ENCODE measurements around the gene KITLG. TPM values are rescaled to one million over a fixed set of nuclear protein-coding genes. Genes with fewer than 3 reads are reported as not detected.

The KITLG gene
- total RNA-seq, 1 experiment from 2014 or later, result 11.7 TPM

DNA sequence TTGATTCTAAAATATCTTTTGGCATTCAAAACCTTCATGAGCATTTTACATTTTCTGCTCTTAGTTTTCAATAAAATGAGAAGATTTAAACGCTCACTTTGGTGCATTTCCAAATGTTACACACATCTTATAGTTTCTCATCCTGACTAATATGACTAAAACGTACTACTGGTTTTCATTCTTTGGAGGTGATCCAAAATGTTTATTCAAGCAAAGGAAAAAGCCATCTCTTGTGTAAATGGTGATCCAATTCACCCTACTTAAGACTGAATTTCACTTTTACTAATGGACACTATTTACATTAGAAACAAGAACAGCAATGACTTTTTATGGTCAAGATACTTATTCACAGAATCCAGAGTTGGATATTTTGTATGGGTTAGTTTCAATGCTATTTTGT is 86.6 kb downstream of the KITLG start:
- Histone ChIP-seq H3K23me2 (ENCODE audit: insufficient read length, low read depth, low read length, poor library complexity, severe bottlenecking) (no peaks in the 10 kb centered on the region), H3K23ac (ENCODE audit: insufficient read length, low read depth, low read length) (no peak overlapping the region), H3T11ph (ENCODE audit: low read length) (no peak overlapping the region), H2BK5ac (ENCODE audit: insufficient read length, low read length) (no peak overlapping the region), H3K56ac (ENCODE audit: insufficient read length, low read depth, low read length) (no peak overlapping the region), H3K4me2 (ENCODE audit: insufficient read depth, insufficient read length, low read length) (no peak overlapping the region), H2BK15ac (ENCODE audit: low read depth, low read length) (no peak overlapping the region), H4K8ac (replicated peaks; ENCODE audit: insufficient read length, low read depth, low read length) (no peak overlapping the region), H4K91ac (ENCODE audit: insufficient read length, low read depth, low read length) (no peak overlapping the region), H4K5ac (ENCODE audit: insufficient read length, low read depth, low read length) (no peak overlapping the region), H3K9me3 (ENCODE audit: control insufficient read depth, low read depth, low read length) (no peaks in the 10 kb centered on the region), H2BK12ac (ENCODE audit: insufficient read length, low read depth, low read length) (no peak overlapping the region), H2BK20ac (ENCODE audit: low read depth, low read length, poor library complexity, severe bottlenecking) (no peak overlapping the region), H2BK120ac (ENCODE audit: low read depth, low read length, poor library complexity, severe bottlenecking) (no peak overlapping the region), H3K4me1 (ENCODE audit: insufficient read depth, low read length) (no peaks in the 10 kb centered on the region), H2AK5ac (ENCODE audit: insufficient read length, low read length) (no peak overlapping the region), H3K27ac (ENCODE audit: insufficient read length, low read depth, low read length) (no peak overlapping the region), H3K79me2 (ENCODE audit: insufficient read depth, low read length) (no peaks in the 10 kb centered on the region), H4K20me1 (ENCODE audit: control insufficient read depth, insufficient read depth, insufficient read length) (no peaks in the 10 kb centered on the region), H3K4ac (ENCODE audit: low read depth, low read length) (no peak overlapping the region), H3K18ac (ENCODE audit: insufficient read length, low read depth, low read length) (no peak overlapping the region), H3K14ac (ENCODE audit: insufficient read depth, low read length) (no peak overlapping the region), H3K27me3 (ENCODE audit: insufficient read depth, low read length) (no peaks in the 10 kb centered on the region), H3K9ac (ENCODE audit: extremely low read depth, insufficient read length, low read length) (no peak overlapping the region), H3K79me1 (ENCODE audit: insufficient read depth, low read depth, low read length, poor library complexity, severe bottlenecking) (no peaks in the 10 kb centered on the region), H2AFZ (ENCODE audit: low read length) (no peak overlapping the region)
- no peak overlapping the region for H3K4me3 Mint-ChIP-seq
- no peak overlapping the region for H3K27ac Mint-ChIP-seq
- no peaks in the 10 kb centered on the region for H3K27me3 Mint-ChIP-seq (ENCODE audit: low read depth)
- TF ChIP-seq, protein P1, sequence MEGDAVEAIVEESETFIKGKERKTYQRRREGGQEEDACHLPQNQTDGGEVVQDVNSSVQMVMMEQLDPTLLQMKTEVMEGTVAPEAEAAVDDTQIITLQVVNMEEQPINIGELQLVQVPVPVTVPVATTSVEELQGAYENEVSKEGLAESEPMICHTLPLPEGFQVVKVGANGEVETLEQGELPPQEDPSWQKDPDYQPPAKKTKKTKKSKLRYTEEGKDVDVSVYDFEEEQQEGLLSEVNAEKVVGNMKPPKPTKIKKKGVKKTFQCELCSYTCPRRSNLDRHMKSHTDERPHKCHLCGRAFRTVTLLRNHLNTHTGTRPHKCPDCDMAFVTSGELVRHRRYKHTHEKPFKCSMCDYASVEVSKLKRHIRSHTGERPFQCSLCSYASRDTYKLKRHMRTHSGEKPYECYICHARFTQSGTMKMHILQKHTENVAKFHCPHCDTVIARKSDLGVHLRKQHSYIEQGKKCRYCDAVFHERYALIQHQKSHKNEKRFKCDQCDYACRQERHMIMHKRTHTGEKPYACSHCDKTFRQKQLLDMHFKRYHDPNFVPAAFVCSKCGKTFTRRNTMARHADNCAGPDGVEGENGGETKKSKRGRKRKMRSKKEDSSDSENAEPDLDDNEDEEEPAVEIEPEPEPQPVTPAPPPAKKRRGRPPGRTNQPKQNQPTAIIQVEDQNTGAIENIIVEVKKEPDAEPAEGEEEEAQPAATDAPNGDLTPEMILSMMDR (conservative IDR thresholded peaks at IDR 0.05), result no peak
- peaks cover 0 to 8% (median 0%) of the 10 kb centered on the region in 3 experiments; a peak in 1 of 7 replicates for H3K36me3 Mint-ChIP-seq (ENCODE audit: insufficient read depth in 1 of 3, low read depth in 3 of 3)
- DNase-seq, result no peak
- no CpG with 5 or more reads among the region's 2 CpGs for WGBS (ENCODE audit: extremely low coverage, insufficient read length, low lambda C conversion rate)
- H3K4me1 Mint-ChIP-seq, result no peaks in the 10 kb centered on the region
- H3K9me3 Mint-ChIP-seq, result no peaks in the 10 kb centered on the region

Data from H9 (cell line).